Measurements from ENCODE around the gene IVL.

The IVL gene

DNA sequence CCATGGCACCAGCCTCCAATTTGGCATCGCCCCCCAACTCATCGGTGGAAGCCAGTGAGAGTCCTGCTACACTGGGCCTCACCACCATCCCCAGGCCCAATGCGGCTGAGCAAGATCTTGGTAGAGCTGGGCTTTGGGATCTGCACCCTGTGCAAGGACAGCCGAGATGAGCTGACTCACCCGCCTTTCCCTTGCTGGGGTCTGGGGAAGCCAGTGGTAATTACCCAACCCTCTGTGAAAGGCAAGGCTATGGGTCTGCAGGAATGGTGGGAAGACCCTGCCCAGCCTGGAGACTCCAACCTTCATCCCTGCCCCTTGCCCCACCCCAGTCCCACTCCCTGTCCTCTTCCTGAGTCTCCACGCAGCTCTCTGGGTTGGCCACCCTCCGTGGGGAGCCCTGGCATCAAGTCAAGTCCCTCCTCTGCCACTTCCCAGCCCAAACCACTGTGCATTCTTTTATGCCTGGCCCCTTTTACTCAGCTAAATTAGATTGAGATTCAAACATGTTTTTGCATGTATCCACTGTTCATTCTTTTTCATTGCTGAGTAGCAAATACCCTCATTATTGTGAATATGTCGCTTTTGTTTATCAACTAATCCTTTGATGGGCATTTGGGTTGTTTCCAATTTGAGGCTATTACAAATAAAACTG is 21.5 kb upstream of the IVL start:
- DNase-seq (ENCODE audit: low read depth in 2 of 2) = no peak

DNA sequence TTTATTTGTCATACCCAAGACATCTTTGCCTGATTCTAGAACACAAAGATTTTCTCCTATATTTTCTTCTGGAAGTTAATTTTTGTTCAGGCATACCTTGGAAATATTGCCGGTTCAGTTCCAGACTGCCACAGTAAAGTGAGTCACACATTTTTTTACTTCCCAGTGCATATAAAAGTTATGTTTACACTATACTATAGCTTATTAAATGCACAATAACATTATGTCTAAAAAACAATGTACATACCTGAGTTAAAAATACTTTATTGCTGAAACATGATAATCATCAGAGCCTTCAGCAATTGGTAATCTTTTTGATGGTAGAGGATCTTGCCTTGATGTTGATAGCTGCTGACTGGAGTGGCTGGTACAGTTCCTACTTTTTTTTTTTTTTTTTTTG is 20.2 kb upstream of the IVL start:
- no peak for DNase-seq (ENCODE audit: low read depth in 2 of 2)

DNA sequence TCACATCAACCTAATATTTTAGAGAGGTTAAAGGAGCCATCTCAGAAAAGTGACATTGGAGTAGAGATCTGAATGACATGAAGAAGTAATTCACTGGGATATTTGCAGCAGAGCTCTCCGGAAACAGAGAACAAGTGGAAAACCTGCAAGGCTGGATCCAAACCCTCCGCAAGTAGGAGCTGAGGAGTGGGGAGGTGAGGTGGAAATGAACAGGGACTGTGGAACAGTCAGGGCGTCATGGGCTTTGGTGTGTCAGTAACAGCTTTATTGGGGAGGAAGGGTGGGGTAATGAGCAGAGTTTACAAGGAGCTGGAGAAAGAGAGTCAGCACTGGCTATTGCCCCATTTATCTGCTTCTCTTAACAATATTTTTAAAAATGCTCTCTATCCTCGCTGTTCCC is 9.3 kb upstream of the IVL start:
- no peak for DNase-seq (ENCODE audit: low read depth in 2 of 2)

DNA sequence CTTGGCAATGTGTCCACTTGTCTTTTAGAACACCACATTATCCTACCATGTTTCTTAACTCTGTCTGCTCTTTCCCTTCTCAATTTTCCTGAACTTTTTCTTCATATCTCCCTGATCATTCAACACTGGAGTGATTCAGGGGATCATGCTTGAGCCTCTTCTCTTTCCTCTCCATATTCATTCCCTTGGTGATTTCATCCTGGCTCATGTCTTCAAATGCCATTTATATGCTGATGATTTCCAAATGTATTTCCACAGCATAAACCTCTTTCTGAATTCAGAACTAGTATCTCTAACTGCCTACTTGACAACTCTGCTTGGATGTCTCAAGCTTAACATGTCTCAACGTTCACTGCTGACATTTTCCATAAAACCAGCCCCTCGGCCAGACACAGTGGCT is 8.5 kb upstream of the IVL start:
- DNase-seq (ENCODE audit: low read depth in 2 of 2) = no peak

DNA sequence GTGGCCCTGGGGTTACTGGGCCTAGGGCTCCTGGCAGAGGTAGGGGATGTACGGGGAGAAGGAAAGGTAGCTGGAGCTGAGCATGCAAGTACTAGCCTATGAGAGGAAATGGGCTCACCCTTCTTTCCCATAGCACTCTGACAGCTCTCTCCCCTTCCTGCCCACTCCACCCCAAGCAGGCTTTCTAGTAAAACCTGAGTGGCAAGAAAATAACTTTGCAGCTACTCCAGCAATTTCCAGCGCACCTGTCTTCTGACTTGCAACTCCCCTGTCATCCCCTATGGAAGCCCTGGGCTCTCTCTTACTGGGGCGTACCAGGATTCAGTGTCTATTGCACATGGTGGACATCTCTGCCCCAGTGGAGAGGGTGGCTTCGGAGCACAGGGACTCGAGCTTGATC is 6.7 kb upstream of the IVL start:
- DNase-seq (ENCODE audit: low read depth in 2 of 2) = no peak

DNA sequence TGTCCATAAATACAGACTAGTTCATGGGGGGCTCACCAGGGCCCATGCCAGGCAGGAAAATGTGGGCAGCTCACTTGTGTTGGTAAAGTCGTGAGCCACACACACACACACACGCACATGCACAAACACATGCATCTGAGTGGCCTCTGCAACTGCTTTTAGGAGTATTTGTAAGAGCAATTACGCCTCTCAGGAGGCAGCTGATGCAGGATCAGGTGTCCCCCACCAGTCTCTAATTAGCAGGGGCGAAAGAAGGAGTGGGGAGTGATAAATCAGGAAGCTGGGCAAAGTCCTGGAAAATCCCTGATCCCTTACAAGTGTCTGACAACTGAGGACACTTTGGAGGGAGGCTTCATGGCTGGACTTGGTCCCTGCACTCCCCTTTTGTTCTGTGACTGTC is 5.7 kb upstream of the IVL start:
- DNase-seq (ENCODE audit: low read depth in 2 of 2) = no peak

DNA sequence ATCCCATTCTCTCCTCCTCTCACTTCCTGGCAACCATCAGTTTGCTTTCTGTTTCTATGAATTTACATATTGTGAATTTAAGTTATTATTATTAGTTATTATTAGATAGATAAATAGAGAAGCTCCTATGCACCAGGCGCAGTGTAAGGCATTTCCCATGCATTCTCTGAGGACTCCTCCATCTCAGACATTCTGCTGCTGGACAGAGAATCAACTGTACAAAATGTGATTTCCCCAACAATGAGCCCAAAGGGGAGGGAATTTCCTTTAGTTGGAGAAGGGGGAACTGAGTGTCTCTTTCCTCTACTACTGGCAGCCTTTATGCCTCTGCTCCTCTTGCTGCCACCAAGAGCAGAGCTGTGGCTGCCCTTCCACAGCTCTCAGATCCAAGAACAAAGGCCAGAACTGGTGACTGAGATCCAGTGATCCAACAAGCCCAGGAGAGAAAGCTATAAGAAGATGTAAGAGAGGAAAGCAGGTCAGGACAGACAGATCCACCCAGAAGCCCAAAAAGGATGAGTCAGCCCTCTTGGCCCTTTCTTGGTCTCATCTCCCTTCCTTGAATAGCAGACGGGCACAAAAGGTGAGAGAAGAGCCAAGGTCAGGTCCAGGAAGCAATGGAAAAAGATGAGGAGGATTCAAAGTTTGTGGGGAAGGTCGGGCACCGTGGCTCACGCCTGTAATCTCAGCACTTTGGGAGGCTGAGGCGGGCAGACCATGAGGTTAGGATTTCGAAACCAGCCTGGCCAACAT is 3.5 kb upstream of the IVL start:
- no peak for DNase-seq (ENCODE audit: low read depth in 2 of 2)

DNA sequence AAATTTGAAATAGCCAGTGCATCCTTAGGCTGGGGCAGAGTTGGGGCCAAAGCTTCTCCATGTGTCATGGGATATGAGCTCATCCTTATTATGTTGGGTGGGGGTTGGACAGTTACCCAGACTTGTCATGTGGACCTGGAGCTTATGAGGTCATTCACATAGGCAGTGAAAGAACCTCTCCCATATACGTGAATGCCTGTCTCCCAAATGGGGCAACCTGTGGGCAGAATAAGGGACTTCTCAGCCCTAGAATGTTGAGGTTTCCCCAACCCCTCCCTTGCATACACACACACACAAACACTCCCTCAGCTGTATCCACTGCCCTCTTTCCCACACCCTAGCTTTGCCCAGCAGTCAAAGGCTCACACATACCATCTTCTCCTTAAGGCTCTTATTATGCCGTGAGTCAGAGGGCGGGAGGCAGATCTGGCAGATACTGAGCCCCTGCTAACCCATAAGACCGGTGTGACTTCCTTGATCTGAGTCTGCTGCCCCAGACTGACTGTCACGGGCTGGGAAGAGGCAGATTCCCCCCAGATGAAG is 2.3 kb upstream of the IVL start:
- DNase-seq (ENCODE audit: low read depth in 2 of 2) = no peak

DNA sequence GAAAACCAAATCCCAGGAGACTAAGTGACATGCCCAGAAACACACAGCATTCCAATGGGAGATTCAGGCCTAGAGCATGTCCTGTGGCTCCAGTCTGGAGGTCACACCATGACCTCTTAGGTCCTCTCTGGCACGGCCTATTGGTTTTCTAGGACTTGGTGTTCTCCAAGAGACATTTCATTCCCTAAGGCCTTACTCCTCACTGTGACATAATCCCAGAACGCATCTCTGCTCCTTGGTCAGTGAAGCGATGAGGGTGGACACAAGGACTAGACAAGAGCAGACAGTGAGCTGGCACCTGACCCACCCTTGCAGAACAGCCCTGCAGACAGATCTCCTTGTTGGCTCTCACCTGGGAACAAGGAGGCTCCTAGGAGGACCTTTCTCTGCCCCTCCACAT is 860 bp downstream of the IVL start:
- DNase-seq (ENCODE audit: low read depth in 2 of 2) = no peak

DNA sequence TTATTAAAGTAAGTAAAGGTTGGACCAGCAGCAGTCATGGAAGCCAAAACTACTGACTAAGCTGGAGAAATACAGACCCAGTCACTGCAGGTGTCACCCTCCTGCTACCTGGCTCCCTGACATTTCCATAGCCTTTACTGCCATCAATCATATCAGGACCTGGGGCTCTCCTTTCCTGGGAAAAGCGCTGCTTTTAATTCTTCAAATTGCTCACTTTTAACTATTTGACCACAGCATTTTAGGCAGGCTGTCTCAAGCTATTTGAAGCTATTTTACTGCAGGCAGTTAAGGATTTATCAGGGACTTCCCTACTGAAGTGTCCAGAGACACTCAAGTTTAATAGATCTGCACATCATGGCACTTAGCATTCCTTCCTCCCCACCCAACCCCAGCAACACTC is 4.1 kb downstream of the IVL start:
- no peak for DNase-seq (ENCODE audit: low read depth in 2 of 2)

DNA sequence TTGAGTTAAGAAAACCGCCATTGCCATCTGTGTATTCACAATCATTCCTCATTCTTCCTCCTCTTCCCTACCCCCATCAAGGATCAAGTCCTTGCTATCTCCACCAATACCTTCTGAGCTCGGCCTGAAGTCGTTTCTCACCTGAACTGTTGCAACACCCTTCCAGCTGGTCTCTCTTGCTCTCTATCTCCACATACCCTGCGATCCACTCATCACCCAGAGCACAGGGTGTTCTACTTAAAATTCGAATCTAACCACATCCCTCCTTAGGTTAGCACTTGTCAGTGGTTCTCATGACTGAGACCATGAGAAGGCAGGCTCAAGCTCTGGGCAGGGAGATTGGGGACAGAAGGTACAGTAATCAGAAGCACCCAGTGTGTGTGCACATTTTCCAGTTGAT is 4.6 kb downstream of the IVL start:
- DNase-seq (ENCODE audit: low read depth in 2 of 2) = no peak

DNA sequence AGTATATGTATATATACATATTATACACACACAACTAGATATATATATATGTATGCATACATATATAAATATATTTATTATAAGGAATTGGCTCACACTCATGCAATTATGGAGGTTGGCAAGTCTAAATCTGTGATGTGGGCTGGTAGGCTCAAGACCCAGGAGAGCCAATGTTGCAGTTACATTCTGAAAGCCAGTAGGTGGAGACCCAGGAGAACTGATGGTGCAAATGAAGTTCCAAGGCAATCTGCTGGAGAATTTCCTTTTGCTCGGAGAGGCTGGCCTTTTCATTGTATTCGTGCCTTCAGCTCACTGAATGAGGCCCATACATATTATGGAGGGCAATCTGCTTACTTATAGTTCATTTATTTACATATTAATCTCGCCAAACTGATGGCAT is 9.4 kb downstream of the IVL start:
- DNase-seq (ENCODE audit: low read depth in 2 of 2) = no peak

DNA sequence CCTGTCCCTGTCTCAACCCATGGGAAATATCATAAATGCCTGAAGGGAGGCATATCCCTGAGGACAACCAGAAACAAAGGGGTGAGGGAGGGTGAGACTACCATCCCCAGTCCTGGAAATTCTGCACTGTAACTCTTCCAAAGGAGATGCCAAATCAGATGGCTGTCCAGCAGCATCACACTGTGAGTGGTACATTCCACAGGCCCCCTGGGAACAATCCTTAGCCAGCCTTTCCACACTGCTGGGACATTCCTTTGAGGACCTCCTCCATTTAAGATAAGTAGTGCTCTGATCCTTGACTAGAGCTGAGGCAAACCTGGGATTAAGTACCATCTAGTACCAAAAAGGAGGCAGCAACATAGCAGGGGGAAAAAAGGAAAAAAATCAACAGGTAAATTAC is 10.7 kb downstream of the IVL start:
- no peak for DNase-seq (ENCODE audit: low read depth in 2 of 2)

DNA sequence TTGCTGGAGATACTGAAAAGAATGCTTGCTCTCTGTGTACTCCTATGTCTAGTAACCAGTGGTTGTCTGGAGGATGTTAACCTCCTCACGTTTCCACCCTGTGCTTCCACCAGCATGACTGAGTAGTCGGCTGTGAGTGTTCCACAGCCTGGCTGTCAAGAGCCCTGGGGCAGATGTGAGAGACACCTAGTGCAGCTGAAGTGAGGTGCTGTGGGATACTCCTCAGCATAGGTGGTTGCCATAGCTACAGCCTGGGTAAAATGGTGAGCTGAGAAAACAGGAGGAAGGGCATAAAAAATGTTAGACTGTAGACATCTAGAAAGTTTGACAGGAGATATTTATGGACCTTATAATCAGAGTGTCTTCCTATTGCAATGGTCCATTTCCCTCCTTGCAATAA is 15.8 kb downstream of the IVL start:
- DNase-seq (ENCODE audit: low read depth in 2 of 2) = no peak

DNA sequence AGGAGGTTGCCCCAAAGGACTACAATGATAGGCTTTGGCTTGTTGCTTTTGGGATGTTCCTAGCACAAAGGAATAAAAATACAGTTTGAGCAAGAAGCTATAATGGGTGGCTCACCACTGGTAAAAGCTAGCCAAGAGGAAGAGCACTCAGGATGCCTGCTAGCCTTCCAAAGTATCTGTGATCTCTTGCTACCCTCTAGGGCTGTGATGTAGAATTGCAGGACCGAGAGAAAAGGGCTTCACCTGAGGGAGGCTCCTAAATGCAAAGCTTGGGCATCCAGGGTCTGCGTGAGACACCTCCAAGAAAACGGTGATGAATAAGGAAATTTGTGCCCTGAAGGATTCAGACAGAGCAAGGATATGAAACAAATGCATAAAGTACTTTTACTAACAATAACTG is 17.7 kb downstream of the IVL start:
- no peak for DNase-seq (ENCODE audit: low read depth in 2 of 2)

DNA sequence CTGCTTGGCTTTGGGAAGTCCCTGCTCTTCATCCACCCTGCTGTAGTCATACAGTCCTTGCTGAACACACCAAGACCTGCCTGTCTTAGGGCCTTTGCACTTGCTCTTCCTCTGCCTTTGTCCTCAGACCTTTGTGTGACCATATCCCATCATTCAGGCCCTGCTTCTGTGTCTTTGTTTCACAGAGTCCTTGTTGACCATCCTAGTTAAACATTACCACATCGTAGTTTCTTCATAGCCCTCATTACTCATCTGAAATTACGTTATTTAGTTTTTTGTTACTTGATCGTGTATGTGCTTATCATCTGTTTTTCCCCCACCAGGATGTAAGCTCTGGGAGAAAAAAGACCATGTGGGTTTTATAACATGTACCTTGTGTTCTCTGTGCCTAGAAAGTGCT is 20.3 kb downstream of the IVL start:
- DNase-seq (ENCODE audit: low read depth in 2 of 2) = no peak

DNA sequence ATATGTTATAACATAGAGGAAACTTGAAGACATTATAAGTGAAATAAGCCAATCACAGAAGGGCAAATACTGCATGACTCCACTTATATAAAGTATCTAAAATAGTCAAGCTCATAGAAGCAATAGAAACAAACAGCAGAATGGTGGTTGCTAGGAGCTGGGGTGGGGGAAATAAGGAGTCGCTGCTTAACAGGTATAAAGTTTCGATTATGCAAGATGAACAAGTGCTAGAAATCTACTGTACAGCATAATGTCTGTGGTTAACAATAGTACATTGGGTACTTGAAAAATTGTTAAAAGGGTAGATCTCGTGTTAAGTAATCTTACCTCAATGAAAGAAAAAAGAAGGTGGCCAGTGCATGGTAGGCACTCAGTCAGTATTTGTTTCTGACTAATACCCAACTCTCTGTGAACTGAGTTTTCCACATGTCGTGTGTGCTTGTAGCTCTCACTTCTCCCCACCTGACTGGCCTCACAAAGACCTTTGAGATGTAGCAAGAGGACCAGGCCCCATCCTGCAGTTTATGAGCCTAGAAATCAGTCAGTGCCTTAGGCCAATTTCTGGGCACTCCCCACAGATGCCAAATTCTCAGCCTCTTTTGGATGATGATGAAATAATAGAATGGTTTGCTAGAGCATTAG is 23.9 kb downstream of the IVL start:
- DNase-seq (ENCODE audit: low read depth in 2 of 2) = no peak

DNA sequence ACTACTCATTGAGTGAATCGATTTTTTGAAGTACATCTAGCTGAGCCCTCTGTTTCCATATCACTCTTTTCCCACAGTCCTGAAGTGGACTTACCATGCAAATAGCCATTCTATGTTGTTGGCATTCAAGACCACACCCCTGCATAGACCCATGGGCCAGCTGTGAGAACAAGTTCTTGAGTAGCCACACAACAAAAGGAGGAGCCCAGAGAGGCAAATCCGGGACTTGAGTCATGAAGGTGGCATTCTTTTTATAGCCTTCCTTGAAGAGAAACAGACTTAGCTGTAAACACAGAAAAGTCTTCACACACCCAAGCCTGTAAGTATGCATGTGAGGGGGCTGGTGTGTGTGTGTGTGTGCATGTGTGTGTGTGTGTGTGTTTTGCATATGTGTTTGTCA is 24.9 kb downstream of the IVL start:
- DNase-seq (ENCODE audit: low read depth in 2 of 2) = no peak

DNA sequence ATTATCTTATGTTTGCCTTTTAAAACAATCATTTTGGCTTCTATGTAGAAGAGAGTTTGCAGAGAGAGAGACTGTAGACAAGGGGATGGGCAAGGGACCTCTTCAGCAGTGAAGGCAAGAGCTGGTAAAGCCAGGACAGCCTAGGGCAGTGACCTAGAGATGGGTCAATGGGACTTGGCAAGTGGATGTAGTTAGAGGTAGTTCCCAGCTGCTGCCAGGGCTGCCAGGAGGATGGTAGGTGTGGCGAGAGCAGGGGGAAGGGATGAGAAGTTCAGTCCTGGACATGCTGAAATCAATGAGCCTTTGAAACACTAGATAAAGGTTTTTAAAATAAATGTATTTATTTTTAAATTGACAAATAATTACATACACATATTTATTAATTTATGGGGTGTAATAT is 32.3 kb downstream of the IVL start:
- no peak for DNase-seq (ENCODE audit: low read depth in 2 of 2)

DNA sequence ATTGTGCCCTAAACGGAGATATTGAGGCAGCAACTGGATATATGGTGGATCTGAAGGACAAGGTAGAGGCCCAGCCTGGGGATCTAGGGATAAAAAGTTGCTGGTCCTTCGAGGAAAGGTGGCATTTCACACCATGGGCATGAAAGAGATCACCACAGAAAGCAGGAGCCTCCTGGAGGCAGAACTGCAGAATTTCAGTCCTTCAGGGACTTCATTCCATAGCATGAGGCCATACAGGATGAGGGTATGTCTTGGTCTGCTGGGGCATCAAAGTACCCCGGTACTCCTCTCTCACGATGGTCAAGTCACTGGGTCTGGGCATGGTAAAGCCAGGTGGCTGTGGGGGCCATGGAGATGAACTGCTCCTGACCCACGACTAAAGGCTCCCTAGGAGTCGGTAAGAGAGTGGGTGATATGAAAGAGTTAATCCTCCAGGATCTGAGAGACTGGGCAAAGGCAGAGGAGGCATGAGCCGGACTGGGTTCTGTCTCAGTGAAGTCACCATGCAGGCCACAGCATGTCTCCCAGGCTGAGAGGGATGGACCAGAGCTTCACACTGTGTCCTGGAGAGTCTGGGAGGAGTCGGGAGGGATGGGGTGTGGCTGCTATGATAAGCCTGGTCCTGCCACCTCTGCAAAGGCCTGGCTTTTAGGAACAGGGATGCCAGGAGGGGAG is 32.8 kb downstream of the IVL start:
- DNase-seq (ENCODE audit: low read depth in 2 of 2) = no peak

DNA sequence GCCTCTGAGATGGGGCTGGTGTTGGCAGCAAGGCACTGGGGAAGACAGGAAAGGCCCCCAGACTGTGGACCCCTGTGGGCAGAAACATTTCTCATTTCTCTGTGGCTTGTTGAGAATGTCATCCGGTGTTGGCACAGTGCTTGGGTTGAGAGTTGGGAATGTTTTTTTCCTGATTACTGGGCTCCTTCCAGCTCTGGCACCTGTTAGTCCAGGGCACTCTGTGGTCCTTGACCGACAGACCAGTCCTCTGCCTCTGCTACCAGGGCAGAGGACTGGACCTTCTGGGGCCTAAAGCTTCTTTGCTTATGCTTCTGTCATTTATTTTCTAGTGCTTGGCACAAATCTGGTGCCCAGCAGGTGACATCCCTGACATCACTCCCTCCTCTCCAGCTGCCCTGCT is 33.8 kb downstream of the IVL start:
- DNase-seq (ENCODE audit: low read depth in 2 of 2) = no peak

DNA sequence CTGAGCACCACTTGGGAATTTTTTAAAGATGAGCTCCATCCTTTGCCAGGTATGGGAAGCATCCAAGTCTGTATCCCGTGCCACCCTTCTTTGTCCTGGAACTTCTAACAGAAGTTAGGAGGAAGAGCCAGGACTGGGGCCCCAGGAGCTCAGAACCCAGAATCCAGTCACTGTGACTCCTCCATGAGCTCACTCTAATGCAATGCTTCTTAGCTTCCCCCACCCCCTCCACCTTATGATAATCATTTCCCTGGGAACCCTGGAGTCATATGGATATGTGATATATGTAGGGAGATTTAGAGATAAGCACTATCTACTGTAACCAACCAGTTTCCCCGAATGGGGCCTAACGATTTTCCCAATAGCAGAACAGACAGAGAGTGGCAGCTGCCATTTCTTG is 37.9 kb downstream of the IVL start:
- no peak for DNase-seq (ENCODE audit: low read depth in 2 of 2)

All from stimulated activated CD4-positive, alpha-beta T cell treated with anti-CD3 and anti-CD28 coated beads, Interleukin-15, amount 100 ng/mL, for 48 hours (primary cell).